Breast epithelium (tissue), 3 donors: ENCODE measurements around the gene RERE.

ENCODE experiments used
- CTCF ChIP-seq, 3 donors: fragments of 450-650 bp; IDR thresholded peaks; one replicate each; pipeline ENCODE4 v1.5.1; 2016 to 2017; ENCODE audit warnings: antibody characterized with exemption in 3 of 3, mild to moderate bottlenecking in 3 of 3, moderate library complexity in 3 of 3
- POLR2A ChIP-seq: fragments of 450-650 bp; IDR thresholded peaks from one replicate; pipeline ENCODE4 v1.6.1; 2016; ENCODE audit warnings: antibody characterized with exemption, mild to moderate bottlenecking, moderate library complexity
- POLR2AphosphoS5 ChIP-seq, 3 donors: sonication (generic); formaldehyde crosslinking; IDR thresholded peaks; one replicate each; pipeline ENCODE4 v1.6.1; 2017; ENCODE audit warnings: antibody characterized with exemption in 3 of 3

- TF ChIP-seq CTCF (IDR thresholded peaks at IDR 0.05) (no peak), POLR2A (no peak), POLR2AphosphoS5 (IDR thresholded peaks at IDR 0.05) (no peak)
These were observed 272.8 kb downstream of the RERE start for GRCh38 chr1:8544644-8545043.
